Cerebellar cortex (tissue), 1 donor: ENCODE data around the gene EFEMP2.
"Not testable (repeated sequence)": the region's sequence is repeated elsewhere in the genome, so short reads cannot be mapped to it uniquely, and the experiment has no call there.

Source experiments
- DNase-seq: peaks from one replicate; pipeline ENCODE4 v3.0.0-alpha.2; 2015; ENCODE audit warnings: low spot score

The EFEMP2 gene

GRCh38 chr11:65854852-65855837 lies 17.5 kb downstream of the EFEMP2 start:
- peak; percentile 1 for DNase-seq

- no peak for DNase-seq
Measured at GRCh38 chr11:65854161-65854592, 18.4 kb downstream of the EFEMP2 start.

- DNase-seq = no peak
Measured at GRCh38 chr11:65853246-65853979, 19.2 kb downstream of the EFEMP2 start.

GRCh38 chr11:65852508-65853245 lies 19.9 kb downstream of the EFEMP2 start:
- DNase-seq = no peak

- no peak for DNase-seq
Measured at GRCh38 chr11:65851811-65852507, 20.6 kb downstream of the EFEMP2 start.

- peak; percentile 58 for DNase-seq
Measured at GRCh38 chr11:65851083-65851579, 21.5 kb downstream of the EFEMP2 start.

GRCh38 chr11:65850217-65851082 lies 22.1 kb downstream of the EFEMP2 start:
- no peak for DNase-seq

GRCh38 chr11:65849771-65850216 lies 22.8 kb downstream of the EFEMP2 start:
- no peak for DNase-seq

- no peak for DNase-seq
Measured at GRCh38 chr11:65849366-65849765, 23.2 kb downstream of the EFEMP2 start.

- not testable (repeated sequence) for DNase-seq
Measured at GRCh38 chr11:65848693-65849092, 23.9 kb downstream of the EFEMP2 start.

GRCh38 chr11:65847746-65848145 lies 24.9 kb downstream of the EFEMP2 start:
- DNase-seq = no peak

GRCh38 chr11:65844231-65844872 lies 28.2 kb downstream of the EFEMP2 start:
- no peak for DNase-seq

GRCh38 chr11:65843811-65844210 lies 28.8 kb downstream of the EFEMP2 start:
- DNase-seq = no peak

GRCh38 chr11:65842144-65842543 lies 30.5 kb downstream of the EFEMP2 start:
- no peak for DNase-seq

GRCh38 chr11:65834202-65834601 lies 38.4 kb downstream of the EFEMP2 start:
- DNase-seq = no peak

GRCh38 chr11:65833297-65834030 lies 39.1 kb downstream of the EFEMP2 start, which contains the start of gene SNX32:
SNX32 (plus strand) TSS chr11:65833963; CDS start chr11:65834066, 103 bp downstream.
- peak; percentile 94 for DNase-seq

GRCh38 chr11:65832231-65832630 lies 40.4 kb downstream of the EFEMP2 start:
- not testable (repeated sequence) for DNase-seq

- DNase-seq = no peak
Measured at GRCh38 chr11:65829459-65829858, 43.1 kb downstream of the EFEMP2 start.
